HG02870 (cell line): Measurements from ENCODE around the gene VKORC1.
A peak's percentile ranks its signal among the peaks of the same experiment; 100 is the strongest.

Source experiments
- ATAC-seq: cut with Tn5 transposase; IDR thresholded peaks from one replicate; pipeline ENCODE4 v1.9.1; 2021; ENCODE audit warnings: mild to moderate bottlenecking, moderate library complexity; ENCODE audit not compliant: unreplicated experiment

VKORC1 gene

DNA sequence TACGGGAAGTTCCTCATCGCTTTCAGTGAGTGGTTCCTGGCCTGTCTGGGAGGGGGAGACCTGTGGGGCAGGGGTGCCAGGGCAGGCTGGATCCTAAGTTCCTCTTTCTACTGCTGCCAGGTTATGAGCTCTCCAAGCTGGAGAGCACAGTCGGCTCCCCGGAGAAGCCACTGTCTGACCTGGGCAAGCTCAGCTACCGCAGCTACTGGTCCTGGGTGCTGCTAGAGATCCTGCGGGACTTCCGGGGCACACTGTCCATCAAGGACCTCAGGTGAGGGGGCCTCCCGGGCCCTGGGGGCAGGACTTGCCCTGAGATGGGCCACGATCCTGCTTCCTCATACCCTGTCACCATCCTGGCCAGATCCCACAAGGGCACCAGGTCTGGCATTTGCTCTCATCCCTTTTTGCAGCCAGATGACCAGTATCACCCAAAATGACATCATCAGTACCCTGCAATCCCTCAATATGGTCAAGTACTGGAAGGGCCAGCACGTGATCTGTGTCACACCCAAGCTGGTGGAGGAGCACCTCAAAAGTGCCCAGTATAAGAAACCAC, 35.8 kb upstream of the VKORC1 start:
- ATAC-seq = no peak

DNA sequence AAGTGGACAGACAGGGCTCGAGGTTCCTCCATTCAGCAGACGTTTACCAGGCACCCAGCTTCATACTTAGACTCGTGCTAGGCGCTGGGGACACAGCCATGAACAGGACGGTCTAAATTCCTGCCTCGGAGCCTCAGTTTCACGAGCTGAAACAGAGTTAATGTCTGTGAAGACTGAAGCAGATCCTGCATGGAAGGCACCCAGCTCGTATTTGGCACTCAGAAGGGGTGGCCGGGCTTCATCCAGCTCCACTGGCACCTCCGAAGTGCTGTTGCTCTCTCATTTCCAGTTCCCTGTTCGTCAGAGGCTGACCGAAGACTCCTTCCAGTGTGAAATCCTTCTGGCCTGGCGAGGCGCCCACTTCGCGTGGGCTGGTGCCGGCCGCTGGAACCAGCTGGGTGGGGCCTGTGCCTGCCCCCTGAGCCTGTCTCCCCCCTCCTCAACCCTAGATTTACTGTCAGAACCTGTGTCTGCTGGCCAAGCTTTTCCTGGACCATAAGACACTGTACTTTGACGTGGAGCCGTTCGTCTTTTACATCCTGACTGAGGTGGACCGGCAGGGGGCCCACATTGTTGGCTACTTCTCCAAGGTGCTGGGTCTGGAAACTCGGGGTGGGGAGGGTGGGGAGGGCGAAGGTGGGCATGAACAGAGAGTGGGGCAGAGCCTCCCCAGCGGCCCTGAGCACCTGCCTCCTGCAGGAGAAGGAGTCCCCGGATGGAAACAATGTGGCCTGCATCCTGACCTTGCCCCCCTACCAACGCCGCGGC, 35.2 kb upstream of the VKORC1 start:
- ATAC-seq = no peak

- ATAC-seq = no peak
Measured at GRCh38 chr16:31128711-31129567, 34.3 kb upstream of the VKORC1 start.

GRCh38 chr16:31127182-31127581, 32.6 kb upstream of the VKORC1 start:
- no peak for ATAC-seq

GRCh38 chr16:31125844-31126243, 31.2 kb upstream of the VKORC1 start:
- ATAC-seq = no peak

DNA sequence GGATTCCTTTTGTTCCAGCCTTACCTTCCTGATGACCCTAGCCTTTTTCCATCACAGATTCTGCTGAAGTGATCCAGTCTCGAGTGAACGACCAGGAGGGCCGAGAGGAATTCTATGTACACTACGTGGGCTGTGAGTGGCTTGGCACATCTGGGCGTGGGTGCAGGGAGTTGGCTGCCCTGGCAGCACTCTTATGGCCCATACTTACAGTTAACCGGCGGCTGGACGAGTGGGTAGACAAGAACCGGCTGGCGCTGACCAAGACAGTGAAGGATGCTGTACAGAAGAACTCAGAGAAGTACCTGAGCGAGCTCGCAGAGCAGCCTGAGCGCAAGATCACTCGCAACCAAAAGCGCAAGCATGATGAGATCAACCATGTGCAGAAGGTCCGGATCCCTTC, 25.5 kb upstream of the VKORC1 start:
- ATAC-seq = no peak

DNA sequence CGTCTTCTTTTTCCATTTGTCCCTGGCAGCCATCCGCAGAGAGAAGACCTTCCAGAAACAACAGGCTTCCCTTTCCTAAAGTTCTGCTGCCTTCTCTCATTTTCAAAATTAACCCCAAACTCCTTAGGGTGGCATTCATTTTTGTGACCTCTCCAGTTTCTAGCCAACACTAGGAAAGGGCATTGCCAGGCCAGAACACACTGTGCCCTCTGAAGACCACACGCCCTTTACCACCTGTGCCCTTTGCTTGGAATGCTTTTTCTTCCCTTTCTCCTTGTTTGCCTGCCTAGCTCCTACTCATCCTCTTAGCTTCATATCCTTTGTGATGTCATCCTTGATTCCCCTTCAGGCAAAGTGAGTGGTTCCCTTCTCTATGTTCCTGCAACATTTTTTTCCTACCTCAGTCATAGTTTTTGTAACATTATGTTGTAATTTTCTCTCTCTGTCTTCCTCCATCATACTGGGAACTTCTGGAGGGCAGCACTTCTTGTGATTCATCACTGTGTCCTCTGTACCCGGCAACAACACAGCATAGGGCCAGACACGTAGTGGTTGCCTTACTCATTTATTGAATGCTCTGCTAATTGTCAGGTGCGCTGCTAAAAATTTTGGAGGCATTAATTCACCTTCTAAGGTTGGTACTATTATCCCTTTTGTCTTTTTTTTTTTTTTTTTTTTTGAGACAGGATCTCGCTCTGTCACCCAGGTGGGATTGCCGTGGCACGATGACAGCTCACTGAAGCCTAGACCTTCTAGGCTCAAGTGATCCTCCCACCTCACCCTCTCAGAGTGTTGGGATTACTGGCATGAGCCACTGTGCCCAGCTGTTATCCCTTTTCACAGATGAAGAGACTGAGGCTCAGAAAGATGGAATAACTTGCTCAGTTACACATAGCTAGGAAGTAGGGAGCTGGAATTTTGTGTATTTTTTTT, 23.9 kb upstream of the VKORC1 start:
- ATAC-seq = no peak

DNA sequence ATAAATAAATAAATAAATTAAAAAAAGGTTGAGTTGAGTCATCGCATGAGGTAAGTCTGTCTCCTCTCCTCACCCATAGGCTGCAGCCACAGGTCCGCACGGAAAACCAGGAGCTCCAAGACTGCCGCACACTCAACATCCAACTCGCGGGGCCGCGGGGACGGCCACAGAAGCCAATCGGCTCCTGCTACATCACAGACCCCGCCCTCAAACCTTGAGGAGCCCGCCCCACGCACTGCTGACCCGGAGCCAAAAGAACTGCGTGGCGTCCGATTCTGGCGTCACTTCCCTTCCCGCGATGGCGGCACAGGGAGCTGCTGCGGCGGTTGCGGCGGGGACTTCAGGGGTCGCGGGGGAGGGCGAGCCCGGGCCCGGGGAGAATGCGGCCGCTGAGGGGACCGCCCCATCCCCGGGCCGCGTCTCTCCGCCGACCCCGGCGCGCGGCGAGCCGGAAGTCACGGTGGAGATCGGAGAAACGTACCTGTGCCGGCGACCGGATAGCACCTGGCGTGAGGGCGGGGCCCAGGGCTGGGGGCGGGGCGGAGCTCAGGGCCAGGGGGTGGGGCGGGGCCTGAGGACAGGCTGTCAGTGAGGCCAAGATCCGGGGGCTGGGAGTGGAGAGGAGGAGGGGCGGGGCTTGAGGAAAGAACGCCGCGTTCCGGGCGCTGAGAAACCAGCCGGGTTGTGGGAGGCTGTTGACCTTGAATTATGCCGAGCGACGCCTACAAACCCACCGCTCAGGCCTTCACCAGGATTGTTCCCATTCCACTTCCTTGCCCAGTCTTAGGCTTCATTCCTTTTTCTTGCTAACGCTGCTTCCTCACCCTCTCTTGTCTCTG, 23.0 kb upstream of the VKORC1 start, which contains the start of gene KAT8:
KAT8 (plus strand) TSS at position 281 of the 839 bp plus-strand sequence; CDS start at position 299, 18 bp downstream.
- peak; percentile 95 for ATAC-seq

- ATAC-seq = no peak
Measured at GRCh38 chr16:31114468-31114867, 19.9 kb upstream of the VKORC1 start.

DNA sequence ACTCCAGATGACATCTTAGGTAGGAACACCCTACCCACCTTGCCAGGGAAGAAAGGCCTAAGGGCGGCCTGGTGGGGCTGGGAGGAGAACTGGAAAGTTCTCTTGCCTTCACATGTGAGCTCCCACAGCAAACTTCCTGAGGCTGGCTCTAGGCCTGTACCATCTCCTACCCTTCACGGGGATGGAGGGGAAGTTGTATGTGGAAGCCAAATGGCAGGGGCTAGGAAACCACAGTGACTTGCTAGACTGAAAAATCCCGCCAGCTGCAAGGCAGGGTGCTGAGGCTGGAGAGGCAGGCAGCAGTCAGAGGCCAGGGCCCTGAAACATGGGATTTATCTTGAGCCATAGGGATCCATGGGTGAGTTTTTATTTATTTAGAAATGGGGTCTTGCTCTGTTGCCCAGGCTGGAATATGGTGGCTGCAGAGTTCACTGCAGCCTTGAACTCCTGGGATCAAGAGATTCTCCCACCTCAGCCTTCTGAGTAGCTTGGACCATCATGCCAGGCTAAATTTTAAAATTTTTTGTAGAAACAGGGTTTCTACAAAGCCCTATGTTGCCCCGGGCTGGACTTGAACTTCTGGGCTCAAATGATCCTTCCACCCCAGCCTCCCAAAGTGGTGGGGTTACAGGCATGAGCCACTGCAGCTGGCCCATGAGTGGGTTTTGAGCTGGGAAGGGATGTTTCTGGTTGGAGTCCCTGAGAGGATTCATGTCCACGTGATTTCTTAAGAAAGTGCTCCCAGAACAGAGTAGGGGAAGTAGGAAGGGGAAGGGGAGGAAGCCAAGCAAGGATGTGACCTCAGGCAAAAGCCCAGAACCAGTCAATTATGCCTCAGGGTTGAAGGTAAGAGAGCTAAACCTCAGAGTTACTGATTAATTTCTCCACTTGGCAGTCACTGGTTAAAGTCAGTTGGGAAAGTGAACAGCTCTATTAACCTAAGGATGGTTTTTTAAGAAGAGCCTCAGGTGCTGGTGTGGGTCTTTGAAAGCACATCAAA, 18.8 kb upstream of the VKORC1 start:
- ATAC-seq = no peak

GRCh38 chr16:31112711-31113110, 18.1 kb upstream of the VKORC1 start:
- no peak for ATAC-seq

DNA sequence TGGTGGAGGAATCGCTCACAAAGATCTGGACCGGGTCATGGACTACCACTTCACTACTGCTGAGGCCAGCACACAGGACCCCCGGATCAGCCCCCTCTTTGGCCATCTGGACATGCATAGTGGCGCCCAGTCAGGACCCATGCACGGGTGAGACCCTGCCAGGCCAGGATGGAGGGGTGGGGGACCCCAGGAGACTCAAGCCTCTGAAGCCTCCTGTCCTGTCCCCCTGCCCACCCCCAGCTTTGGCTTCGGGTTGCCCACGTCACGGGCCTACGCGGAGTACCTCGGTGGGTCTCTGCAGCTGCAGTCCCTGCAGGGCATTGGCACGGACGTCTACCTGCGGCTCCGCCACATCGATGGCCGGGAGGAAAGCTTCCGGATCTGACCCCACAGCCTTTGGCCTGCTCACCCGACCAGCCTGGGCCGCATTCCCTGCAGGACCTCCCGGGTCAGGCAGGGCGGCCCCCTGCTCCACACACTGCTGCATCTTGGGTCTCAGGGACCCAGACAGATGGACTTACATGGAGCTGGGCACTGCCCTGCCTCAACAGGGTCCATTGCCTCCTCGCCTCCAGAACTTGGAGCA, 17.4 kb upstream of the VKORC1 start:
- ATAC-seq = no peak

DNA sequence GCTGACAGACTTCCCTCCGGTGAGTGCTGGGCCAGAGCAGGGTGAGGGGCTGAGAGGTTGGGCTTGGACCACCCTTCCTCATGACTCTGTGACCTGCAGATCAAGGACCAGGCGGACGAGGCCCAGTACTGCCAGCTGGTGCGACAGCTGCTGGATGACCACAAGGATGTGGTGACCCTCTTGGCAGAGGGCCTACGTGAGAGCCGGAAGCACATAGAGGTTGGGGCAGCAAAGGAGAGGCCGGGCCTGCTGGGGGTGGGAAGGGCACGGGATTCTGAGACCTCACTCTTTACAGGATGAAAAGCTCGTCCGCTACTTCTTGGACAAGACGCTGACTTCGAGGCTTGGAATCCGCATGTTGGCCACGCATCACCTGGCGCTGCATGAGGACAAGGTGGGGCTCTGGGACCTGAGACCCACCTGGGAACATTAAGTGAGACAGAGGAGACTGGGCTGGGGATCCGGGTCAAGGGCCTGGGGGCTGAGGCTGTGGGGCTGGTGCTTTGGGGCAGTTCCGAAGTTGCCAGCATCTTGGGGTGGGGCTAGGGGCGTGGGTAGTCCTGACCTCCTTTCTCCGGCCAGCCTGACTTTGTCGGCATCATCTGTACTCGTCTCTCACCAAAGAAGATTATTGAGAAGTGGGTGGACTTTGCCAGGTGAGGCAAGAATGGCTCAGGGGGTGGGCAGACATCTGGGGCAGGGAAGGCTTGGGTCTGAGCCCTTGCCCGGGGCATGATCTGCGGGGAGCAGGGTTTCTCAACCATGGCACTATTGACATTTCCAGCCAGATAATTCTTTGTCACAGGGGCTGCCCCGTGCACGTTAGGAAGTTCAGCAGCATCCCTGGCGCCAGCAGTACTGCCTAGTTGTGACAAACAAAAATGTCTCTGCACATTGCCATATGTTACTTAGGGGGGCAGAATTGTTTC, 15.8 kb upstream of the VKORC1 start:
- no peak for ATAC-seq

GRCh38 chr16:31109622-31110021, 15.0 kb upstream of the VKORC1 start:
- ATAC-seq = no peak

DNA sequence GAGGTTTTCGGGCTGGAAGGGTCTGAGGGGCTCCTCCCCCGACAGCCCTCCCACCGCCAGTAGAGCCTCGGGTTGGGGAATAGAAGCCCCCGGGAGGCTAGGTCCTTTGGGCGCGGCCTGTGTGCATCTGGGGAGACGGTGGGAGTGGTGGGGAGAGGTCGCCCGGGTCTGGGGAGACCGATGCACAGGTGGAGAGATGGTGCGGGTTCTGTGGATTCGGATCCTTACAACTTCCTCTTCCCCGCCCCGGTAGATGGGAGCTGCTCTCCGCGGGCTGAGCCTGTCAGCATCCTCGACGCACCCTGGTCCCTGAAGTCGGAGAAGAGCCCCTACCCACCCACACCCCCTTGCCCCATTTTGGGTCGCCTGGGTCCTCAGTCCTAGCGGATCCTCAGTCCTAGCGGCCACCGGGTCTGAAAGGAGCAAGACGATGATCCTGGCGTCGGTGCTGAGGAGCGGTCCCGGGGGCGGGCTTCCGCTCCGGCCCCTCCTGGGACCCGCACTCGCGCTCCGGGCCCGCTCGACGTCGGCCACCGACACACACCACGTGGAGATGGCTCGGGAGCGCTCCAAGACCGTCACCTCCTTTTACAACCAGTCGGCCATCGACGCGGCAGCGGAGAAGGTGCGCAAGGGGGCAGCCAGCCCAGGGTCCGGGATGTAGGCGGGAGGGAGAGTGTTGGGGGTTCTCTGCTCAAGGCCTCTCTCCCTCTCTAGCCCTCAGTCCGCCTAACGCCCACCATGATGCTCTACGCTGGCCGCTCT, 14.4 kb upstream of the VKORC1 start:
- ATAC-seq = no peak

DNA sequence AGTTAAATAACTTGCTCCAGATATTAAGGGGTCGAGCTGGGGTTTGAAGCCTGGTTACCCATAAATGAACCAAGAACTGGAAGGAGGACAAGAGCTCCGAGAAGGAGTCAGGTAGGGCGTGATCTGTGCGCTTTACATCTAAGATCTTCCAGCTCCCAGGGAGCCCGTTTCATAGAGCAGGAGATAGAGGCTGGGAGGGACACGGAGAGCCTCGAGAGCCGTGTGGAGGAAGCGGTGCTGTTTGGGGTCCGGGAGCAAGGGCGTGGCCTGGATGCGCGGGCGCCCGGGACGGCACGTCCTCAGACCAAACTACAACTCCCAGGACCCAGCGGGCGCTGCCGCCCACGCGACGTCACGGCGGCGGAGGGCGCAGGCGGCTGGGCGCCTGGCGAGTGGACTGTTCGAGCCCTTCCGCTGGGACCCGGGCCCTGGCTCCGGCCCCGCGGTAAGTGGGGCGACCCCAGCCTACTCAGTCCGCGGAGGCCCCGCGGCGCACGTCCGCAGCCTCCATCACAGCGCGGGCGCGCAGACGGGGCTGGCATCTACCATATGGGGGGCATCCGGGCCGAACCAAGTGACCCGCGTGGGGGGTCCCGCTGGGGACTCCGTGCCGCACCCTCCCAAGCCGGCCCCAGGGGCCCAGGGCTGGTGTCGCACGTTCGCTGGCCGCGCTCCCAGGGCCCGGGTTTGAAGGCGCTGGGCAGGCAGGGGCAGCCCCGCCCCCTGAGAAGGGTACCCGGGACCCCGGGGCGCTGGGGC, 13.6 kb upstream of the VKORC1 start, which contains the start of gene BCKDK:
BCKDK (plus strand) TSS at position 352 of the 759 bp plus-strand sequence. CDS start 838 bp downstream, outside the sequence.
- ATAC-seq = peak; percentile 82
